Left ventricle myocardium inferior (tissue), 1 donor: Measurements from ENCODE around the gene CRACR2A. TPM values are rescaled to one million over a fixed set of nuclear protein-coding genes. Genes with fewer than 3 reads are reported as not detected.

ENCODE experiments used
- DNase-seq: peaks from one replicate; pipeline ENCODE4 v3.0.0-alpha.2; 2020
- H3K27ac ChIP-seq: fragments of 200-600 bp; replicated peaks from 2 replicates; pipeline ENCODE4 v1.8.0; 2021
- H3K27me3 ChIP-seq: fragments of 200-600 bp; 2 replicates; pipeline ENCODE4 v1.8.0; 2021; ENCODE audit warnings: low read depth
- H3K36me3 ChIP-seq: fragments of 200-600 bp; 2 replicates; pipeline ENCODE4 v1.8.0; 2021
- H3K4me1 ChIP-seq: fragments of 200-600 bp; 2 replicates; pipeline ENCODE4 v1.8.0; 2021
- H3K4me3 ChIP-seq: fragments of 200-600 bp; 2 replicates; pipeline ENCODE4 v1.8.0; 2021; ENCODE audit warnings: mild to moderate bottlenecking, moderate library complexity
- H3K9me3 ChIP-seq: fragments of 200-600 bp; replicated peaks from 2 replicates; pipeline ENCODE4 v1.8.0; 2021
- CTCF ChIP-seq: fragments of 200-600 bp; IDR thresholded peaks from 2 replicates; pipeline ENCODE4 v1.8.0; 2021; ENCODE audit warnings: antibody characterized with exemption, mild to moderate bottlenecking, borderline replicate concordance
- intact Hi-C: fragments of 100-400 bp; cut with micrococcal nuclease; formaldehyde crosslinking; loops from one replicate; pipeline ENCODE4 v1.11.0; 2022
- total RNA-seq: library from RNA; stranded (reverse); fragmentation: NEBNext Ultra II Directional; extraction: Animal tissue kit (Norgen Biotek cat#: 25700); gene quantifications from one replicate; pipeline ENCODE4 v1.2.1, GENCODE V29; 2021
- donor health status: DM: no; HTN: yes; CAD: no; lungs with severe emphysema.

CRACR2A gene
- total RNA-seq, 1 donor from 2014 or later: 7.6 TPM

GRCh38 chr12:3680919-3681594 lies 71.9 kb downstream of the CRACR2A start:
- TF ChIP-seq CTCF: peak; percentile 49
- intact Hi-C loops: no loop called here
- H3K4me3 ChIP-seq: no peak overlapping the region
- peaks cover 41% of the 10 kb centered on the region for H3K4me1 ChIP-seq
- H3K36me3 ChIP-seq: no peaks in the 10 kb centered on the region
- no peaks in the 10 kb centered on the region for H3K27me3 ChIP-seq
- H3K27ac ChIP-seq: no peak overlapping the region
- H3K9me3 ChIP-seq: no peaks in the 10 kb centered on the region
- peak; percentile 71 for DNase-seq

GRCh38 chr12:3679831-3680230 lies 73.1 kb downstream of the CRACR2A start:
- Histone ChIP-seq H3K9me3 (no peaks in the 10 kb centered on the region), H3K4me1 (peaks cover 33% of the 10 kb centered on the region), H3K27ac (no peak overlapping the region), H3K4me3 (no peak overlapping the region), H3K27me3 (no peaks in the 10 kb centered on the region), H3K36me3 (no peaks in the 10 kb centered on the region)
- intact Hi-C loops: no loop called here
- DNase-seq: no peak
- TF ChIP-seq CTCF: no peak

GRCh38 chr12:3677609-3678008 lies 75.3 kb downstream of the CRACR2A start:
- H3K4me3 ChIP-seq: no peak overlapping the region
- peaks cover 12% of the 10 kb centered on the region for H3K36me3 ChIP-seq
- no peaks in the 10 kb centered on the region for H3K27me3 ChIP-seq
- no peaks in the 10 kb centered on the region for H3K9me3 ChIP-seq
- H3K4me1 ChIP-seq: peaks cover 16% of the 10 kb centered on the region
- intact Hi-C loops: no loop called here
- H3K27ac ChIP-seq: no peak overlapping the region
- DNase-seq: no peak
- no peak for TF ChIP-seq CTCF

GRCh38 chr12:3673981-3674708 lies 78.8 kb downstream of the CRACR2A start:
- TF ChIP-seq CTCF: no peak
- Histone ChIP-seq H3K36me3 (peaks cover 12% of the 10 kb centered on the region), H3K4me1 (peaks cover 25% of the 10 kb centered on the region), H3K9me3 (no peaks in the 10 kb centered on the region), H3K4me3 (no peak overlapping the region), H3K27ac (no peak overlapping the region), H3K27me3 (no peaks in the 10 kb centered on the region)
- intact Hi-C loops: no loop called here
- DNase-seq: no peak

- no peak overlapping the region for H3K27ac ChIP-seq
- H3K4me3 ChIP-seq: no peak overlapping the region
- intact Hi-C loops: no loop called here
- H3K4me1 ChIP-seq: peaks cover 36% of the 10 kb centered on the region
- peaks cover 12% of the 10 kb centered on the region for H3K36me3 ChIP-seq
- no peak for DNase-seq
- TF ChIP-seq CTCF: no peak
- no peaks in the 10 kb centered on the region for H3K27me3 ChIP-seq
- no peaks in the 10 kb centered on the region for H3K9me3 ChIP-seq
Observed at GRCh38 chr12:3672113-3672509, 80.8 kb downstream of the CRACR2A start.
